KMS-11 (cell line): ENCODE results near the gene FSHR.

Source experiments
- H2AFZ ChIP-seq: fragments of 200-600 bp; sonication (generic); 2 replicates; pipeline ENCODE4 v1.6.1; 2016; ENCODE audit warnings: antibody characterized with exemption, mixed run types, low read depth
- H3K27ac ChIP-seq: fragments of 200-600 bp; sonication (generic); 2 replicates; pipeline ENCODE4 v1.6.1; 2016; ENCODE audit warnings: mild to moderate bottlenecking, mixed run types
- H3K27me3 ChIP-seq: fragments of 200-600 bp; sonication (generic); 2 replicates; pipeline ENCODE4 v1.6.1; 2017; ENCODE audit warnings: mild to moderate bottlenecking, low read depth, mixed run types, moderate library complexity; ENCODE audit not compliant: insufficient read depth
- H3K36me3 ChIP-seq: fragments of 200-600 bp; sonication (generic); 2 replicates; pipeline ENCODE4 v1.6.1; 2017; ENCODE audit warnings: mild to moderate bottlenecking, mixed run types; ENCODE audit not compliant: insufficient read depth
- H3K4me1 ChIP-seq: fragments of 200-600 bp; sonication (generic); 2 replicates; pipeline ENCODE4 v1.6.1; 2016; ENCODE audit warnings: mild to moderate bottlenecking, low read depth, mixed run types; ENCODE audit not compliant: poor library complexity, severe bottlenecking
- H3K4me2 ChIP-seq: fragments of 200-600 bp; sonication (generic); 2 replicates; pipeline ENCODE4 v1.7.0; 2016; ENCODE audit warnings: mild to moderate bottlenecking, mixed run types
- H3K4me3 ChIP-seq: fragments of 200-600 bp; sonication (generic); IDR thresholded peaks from 2 replicates; pipeline ENCODE4 v1.6.1; 2017; ENCODE audit warnings: low read depth, low read length, mixed read lengths; ENCODE audit not compliant: insufficient read depth
- H3K79me2 ChIP-seq: fragments of 200-600 bp; sonication (generic); 2 replicates; pipeline ENCODE4 v1.6.1; 2016; ENCODE audit warnings: low read depth, mixed run types; ENCODE audit not compliant: insufficient read depth
- H3K9ac ChIP-seq: fragments of 200-600 bp; sonication (generic); 2 replicates; pipeline ENCODE4 v1.6.1; 2016; ENCODE audit warnings: mild to moderate bottlenecking, mixed run types
- H4K20me1 ChIP-seq: fragments of 200-600 bp; sonication (generic); 2 replicates; pipeline ENCODE4 v1.6.1; 2016; ENCODE audit warnings: mild to moderate bottlenecking, mixed run types; ENCODE audit not compliant: insufficient read depth
- CTCF ChIP-seq: fragments of 200-600 bp; sonication (generic); conservative IDR thresholded peaks from 2 replicates; pipeline ENCODE4 v1.6.1; 2017; ENCODE audit warnings: low read depth, mild to moderate bottlenecking, antibody characterized with exemption, low read length, moderate library complexity, mixed read lengths

FSHR gene

GRCh38 chr2:48941456-48941855 is 212.9 kb downstream of the FSHR start:
- Histone ChIP-seq H4K20me1 (no peaks in the 10 kb centered on the region), H3K9ac (no peak overlapping the region), H3K27me3 (no peaks in the 10 kb centered on the region), H3K4me2 (no peak overlapping the region), H2AFZ (no peak overlapping the region), H3K27ac (no peak overlapping the region), H3K4me3 (no peak overlapping the region), H3K79me2 (no peaks in the 10 kb centered on the region), H3K36me3 (no peaks in the 10 kb centered on the region), H3K4me1 (no peaks in the 10 kb centered on the region)
- no peak for TF ChIP-seq CTCF

GRCh38 chr2:48940606-48941005 is 213.7 kb downstream of the FSHR start:
- H3K4me2 ChIP-seq = no peak overlapping the region
- no peak overlapping the region for H3K27ac ChIP-seq
- no peak overlapping the region for H2AFZ ChIP-seq
- no peaks in the 10 kb centered on the region for H3K4me1 ChIP-seq
- no peak overlapping the region for H3K9ac ChIP-seq
- no peak for TF ChIP-seq CTCF
- no peaks in the 10 kb centered on the region for H4K20me1 ChIP-seq
- H3K4me3 ChIP-seq = no peak overlapping the region
- no peaks in the 10 kb centered on the region for H3K27me3 ChIP-seq
- H3K79me2 ChIP-seq = no peaks in the 10 kb centered on the region
- H3K36me3 ChIP-seq = no peaks in the 10 kb centered on the region

GRCh38 chr2:48939232-48939631 is 215.1 kb downstream of the FSHR start:
- Histone ChIP-seq H3K4me3 (no peak overlapping the region), H2AFZ (no peak overlapping the region), H3K27ac (no peak overlapping the region), H3K4me1 (no peaks in the 10 kb centered on the region), H3K27me3 (no peaks in the 10 kb centered on the region), H3K36me3 (no peaks in the 10 kb centered on the region), H3K79me2 (no peaks in the 10 kb centered on the region), H3K9ac (no peak overlapping the region), H3K4me2 (no peak overlapping the region), H4K20me1 (no peaks in the 10 kb centered on the region)
- TF ChIP-seq CTCF = no peak

- H3K4me3 ChIP-seq = no peak overlapping the region
- H3K9ac ChIP-seq = no peak overlapping the region
- H3K27me3 ChIP-seq = no peaks in the 10 kb centered on the region
- H3K79me2 ChIP-seq = no peaks in the 10 kb centered on the region
- no peaks in the 10 kb centered on the region for H3K4me1 ChIP-seq
- TF ChIP-seq CTCF = no peak
- H4K20me1 ChIP-seq = no peaks in the 10 kb centered on the region
- no peak overlapping the region for H2AFZ ChIP-seq
- H3K27ac ChIP-seq = no peak overlapping the region
- H3K4me2 ChIP-seq = no peak overlapping the region
- no peaks in the 10 kb centered on the region for H3K36me3 ChIP-seq
Measured at GRCh38 chr2:48938231-48938630, 216.1 kb downstream of the FSHR start.

GRCh38 chr2:48934807-48935206 is 219.5 kb downstream of the FSHR start:
- H3K79me2 ChIP-seq = no peaks in the 10 kb centered on the region
- H3K27ac ChIP-seq = no peak overlapping the region
- H3K4me2 ChIP-seq = no peak overlapping the region
- no peak for TF ChIP-seq CTCF
- no peaks in the 10 kb centered on the region for H4K20me1 ChIP-seq
- no peaks in the 10 kb centered on the region for H3K36me3 ChIP-seq
- no peak overlapping the region for H3K9ac ChIP-seq
- H3K4me3 ChIP-seq = no peak overlapping the region
- H2AFZ ChIP-seq = no peak overlapping the region
- H3K4me1 ChIP-seq = no peaks in the 10 kb centered on the region
- H3K27me3 ChIP-seq = no peaks in the 10 kb centered on the region
